CD4-positive, alpha-beta T cell treated with Interleukin-4 for 1 hour (primary cell): ENCODE measurements around the gene RPL10A.
"Not testable (repeated sequence)": the region's sequence is repeated elsewhere in the genome, so short reads cannot be mapped to it uniquely, and the experiment has no call there.

Experiments
- DNase-seq, 2 donors: peaks; one replicate each; pipeline ENCODE4 v3.0.0-alpha.2; 2020 to 2022

The RPL10A gene

DNA sequence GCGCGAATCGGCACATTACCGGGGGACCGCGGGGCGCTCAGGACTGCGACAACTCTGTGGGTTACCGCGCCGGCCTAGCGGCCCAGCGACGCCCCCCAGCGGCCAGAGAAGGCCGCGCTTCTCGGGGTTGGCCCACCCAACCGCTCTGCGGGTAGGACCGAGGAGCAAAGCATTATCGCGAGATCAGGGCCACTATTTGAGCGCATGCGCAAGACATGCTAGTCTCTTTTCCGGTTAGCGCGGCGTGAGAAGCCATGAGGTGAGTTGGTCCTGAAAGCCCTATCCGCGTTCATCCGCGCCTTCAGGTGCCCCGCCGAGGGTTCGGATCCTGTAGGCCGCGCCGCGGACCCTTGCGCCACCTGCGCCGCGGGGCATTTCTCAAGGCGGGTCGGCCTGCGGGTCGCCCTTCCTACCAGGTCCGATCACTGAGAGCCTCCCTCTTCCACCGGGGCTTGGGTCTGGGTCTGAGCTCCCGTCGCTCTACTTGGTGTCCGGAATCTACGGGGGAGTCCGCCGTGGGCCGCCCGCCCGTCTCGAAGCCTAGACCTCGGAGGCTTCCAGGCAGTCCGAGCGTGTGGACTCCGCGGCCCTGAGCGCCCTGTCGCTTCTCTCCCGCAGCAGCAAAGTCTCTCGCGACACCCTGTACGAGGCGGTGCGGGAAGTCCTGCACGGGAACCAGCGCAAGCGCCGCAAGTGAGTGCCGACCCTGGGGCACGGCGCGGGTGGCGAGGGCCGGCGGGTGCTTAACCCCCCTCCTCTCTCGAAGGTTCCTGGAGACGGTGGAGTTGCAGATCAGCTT, at the start of gene RPL10A:
TSS of gene RPL10A (plus strand) at position 221 of the 799 bp plus-strand sequence. CDS start at position 255, 34 bp downstream.
- DNase-seq: peak; percentile 98

GRCh38 chr6:35419417-35419816, 48.8 kb upstream of the RPL10A start:
- DNase-seq: no peak

- no peak for DNase-seq
Observed at GRCh38 chr6:35419961-35420360, 48.2 kb upstream of the RPL10A start.

DNA sequence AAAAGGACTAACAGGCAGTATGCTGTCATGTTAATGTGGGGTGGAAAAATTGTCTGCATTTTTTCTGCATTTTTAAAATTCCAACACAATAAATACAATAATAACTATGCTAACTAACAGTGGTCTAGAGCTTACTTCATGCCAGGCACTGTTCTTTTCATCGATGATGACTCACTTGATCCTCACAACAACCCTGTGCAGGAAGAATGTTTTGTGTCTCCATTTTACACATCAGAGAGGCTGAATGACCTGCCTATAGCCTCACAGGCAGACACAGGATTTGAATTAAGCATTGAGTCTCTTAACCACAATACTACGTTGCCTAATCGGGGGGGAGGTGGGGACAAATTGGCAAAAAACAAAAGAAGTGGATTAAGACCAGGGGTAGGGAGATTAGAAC, 42.9 kb upstream of the RPL10A start:
- DNase-seq: no peak

DNA sequence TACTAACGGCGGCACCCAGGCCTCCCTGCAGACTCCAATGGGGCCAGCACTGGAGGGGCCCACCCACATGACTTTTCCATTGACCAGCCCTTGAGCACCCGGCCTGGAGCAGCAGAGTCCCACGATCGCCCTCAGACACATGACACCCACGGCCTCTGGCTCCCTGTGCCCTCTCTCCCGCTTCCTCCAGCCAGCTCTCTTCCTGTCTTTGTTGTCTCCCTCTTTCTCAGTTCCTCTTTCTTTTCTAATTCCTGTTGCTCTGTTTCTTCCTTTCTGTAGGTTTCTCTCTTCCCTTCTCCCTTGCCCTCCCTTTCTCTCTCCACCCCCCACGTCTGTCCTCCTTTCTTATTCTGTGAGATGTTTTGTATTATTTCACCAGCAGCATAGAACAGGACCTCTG, 42.1 kb upstream of the RPL10A start:
- DNase-seq: no peak

- no peak for DNase-seq
Observed at GRCh38 chr6:35427435-35427834, 40.8 kb upstream of the RPL10A start.

DNA sequence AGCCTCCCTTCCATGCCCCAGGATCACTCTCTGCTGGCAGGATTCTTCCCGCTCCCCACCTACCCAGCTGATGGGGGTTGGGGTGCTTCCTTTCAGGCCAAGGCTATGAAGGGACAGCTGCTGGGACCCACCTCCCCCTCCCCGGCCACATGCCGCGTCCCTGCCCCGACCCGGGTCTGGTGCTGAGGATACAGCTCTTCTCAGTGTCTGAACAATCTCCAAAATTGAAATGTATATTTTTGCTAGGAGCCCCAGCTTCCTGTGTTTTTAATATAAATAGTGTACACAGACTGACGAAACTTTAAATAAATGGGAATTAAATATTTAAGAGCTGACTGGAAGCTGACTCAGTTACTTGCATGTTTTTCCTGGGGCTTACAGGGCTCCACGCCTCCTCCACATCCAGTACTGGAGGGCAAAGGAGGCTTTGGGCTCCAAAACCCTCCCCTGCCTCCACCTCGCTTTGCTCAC, 40.3 kb upstream of the RPL10A start:
- no peak for DNase-seq

DNA sequence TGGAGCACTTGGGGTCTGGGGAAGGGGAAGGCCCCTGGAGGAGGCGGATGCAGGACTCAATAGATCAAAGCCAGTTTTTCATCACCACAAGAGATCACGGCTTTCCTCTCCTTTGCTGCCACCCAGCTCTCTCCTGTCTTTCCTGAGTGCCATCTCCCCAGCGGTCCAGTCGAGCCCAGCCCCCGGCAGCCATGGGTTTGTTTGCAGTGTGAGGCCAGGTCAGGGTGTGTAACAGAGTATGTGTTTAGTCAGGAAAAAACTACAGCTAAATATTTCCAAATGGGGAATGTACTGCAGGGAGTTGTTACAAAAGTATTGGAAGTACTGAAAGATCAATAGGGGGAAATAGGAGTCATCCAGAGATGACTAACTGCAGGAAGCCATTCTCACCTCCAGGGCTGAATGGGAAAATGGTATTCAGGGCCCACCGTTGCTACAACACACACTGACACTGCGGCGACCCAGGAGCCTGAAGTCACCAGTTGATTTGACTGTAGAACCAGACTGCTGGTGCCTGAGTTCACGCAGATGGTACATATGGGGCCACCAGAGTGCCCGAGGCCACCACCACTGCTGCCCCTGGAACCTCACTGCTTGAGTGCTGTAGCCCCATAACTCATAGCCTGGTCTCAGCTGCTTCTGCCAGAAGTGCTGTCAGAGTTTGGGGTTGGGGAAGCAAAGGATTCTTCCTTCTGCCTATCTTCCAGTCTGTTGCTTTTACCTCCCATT, 39.6 kb upstream of the RPL10A start:
- DNase-seq: no peak

GRCh38 chr6:35429463-35429862, 38.7 kb upstream of the RPL10A start:
- no peak for DNase-seq

- no peak for DNase-seq
Observed at GRCh38 chr6:35432291-35432690, 35.9 kb upstream of the RPL10A start.

DNA sequence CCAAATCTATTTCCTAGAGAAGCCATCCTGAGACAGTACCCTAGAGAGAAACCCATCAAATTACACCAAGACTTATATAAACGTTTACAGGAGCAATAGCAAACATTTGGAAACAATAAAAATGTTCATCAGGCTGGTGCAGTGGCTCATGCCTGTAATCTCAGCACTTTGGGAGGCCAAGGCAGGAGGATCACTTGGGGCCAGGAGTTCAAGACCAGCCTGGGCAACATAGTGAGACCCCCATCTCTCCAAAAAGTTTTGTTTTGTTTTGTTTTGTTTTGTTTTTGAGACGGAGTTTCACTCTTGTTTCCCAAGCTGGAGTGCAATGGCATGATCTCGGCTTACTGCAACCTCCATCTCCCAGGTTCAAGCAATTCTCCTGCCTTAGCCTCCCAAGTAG, 35.5 kb upstream of the RPL10A start:
- DNase-seq: not testable (repeated sequence)

GRCh38 chr6:35435074-35435837, 32.9 kb upstream of the RPL10A start:
- DNase-seq: no peak

DNA sequence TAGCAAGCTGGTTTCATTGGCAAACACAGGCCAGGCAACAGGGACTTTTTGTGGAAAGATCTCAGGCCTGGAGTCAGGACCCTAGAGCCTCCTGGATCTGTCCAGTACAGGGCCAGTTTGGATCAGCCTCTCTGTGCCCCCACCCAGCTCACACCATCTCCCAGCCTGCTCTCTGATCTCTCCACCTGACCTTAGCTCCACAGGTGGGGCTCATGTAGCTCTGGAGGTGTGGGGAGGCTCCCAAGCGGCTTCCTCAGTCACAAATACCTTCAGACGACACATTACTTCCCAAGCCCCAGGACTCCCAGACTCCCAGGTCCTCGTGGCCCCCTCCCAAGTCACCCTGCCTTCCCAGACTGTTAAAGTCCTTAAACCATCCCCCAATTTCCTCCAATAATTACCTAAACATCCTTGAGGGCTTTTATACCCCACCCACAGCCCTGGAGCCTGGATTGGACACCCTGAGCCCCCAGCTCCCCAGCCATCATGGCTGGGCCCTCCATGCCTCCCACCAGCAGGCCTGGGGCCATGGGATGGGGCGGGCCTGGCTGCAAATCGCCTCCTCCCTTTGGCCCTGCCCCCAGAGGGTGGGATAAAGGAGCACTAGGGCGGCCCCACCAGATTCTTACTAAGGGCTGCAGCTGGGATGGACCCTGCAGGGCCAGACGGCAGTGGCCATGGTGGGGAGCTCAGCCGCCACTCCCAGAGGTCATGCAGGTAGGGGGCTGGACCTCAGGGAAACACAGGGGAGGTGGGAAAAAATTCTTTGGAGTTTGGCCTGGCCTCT, 31.9 kb upstream of the RPL10A start:
- DNase-seq: no peak

GRCh38 chr6:35438378-35439065, 29.7 kb upstream of the RPL10A start:
- DNase-seq: not testable (repeated sequence)

GRCh38 chr6:35439308-35439707, 28.9 kb upstream of the RPL10A start:
- no peak for DNase-seq

- DNase-seq: no peak
Observed at GRCh38 chr6:35441205-35441604, 27.0 kb upstream of the RPL10A start.

DNA sequence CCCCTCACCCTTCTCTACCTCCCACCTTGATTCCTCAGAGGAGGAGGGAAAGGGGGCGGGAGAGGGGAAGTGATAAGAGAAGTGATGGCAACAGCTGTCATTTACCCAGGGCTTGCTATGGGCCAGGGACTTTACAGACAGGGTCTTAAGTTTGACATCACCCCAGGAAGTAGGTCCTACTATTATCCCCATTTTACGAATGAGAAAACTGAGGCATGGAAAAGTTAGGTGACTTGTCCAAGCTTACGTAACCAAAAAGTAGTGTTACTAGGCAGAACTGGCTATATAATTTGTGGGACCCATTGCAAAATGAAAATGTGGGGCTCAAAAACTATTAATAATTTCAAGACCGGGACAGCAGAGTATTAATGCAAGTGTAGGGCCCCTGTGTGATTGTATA, 26.6 kb upstream of the RPL10A start:
- DNase-seq: no peak

- DNase-seq: no peak
Observed at GRCh38 chr6:35442693-35443092, 25.5 kb upstream of the RPL10A start.

GRCh38 chr6:35443341-35444030, 24.7 kb upstream of the RPL10A start:
- DNase-seq: no peak

GRCh38 chr6:35445691-35446090, 22.5 kb upstream of the RPL10A start:
- peak in 1 of 2 donors; percentile 17 for DNase-seq

DNA sequence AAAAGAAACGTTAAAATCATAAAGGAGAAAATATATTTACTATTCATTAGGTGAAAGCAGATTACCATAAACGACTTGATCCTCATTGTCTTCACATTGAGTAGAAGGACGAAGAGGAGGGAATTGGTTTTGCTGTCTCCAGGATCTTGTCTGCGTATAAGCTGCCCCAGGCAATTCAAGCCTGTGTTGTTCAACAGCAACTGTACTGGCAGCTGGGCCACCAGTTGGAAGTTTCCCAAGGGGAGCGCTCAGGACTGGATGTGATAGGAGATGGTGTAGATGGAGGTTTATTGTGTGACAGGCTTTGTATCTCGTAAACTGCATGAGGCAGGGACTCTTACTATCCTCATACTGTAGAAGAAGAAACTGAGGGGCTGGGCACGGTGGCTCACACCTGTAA, 20.0 kb upstream of the RPL10A start:
- no peak for DNase-seq
